GM10266 (cell line): ENCODE data around the gene CYP3A7.
"Not testable (repeated sequence)": the region's sequence is repeated elsewhere in the genome, so short reads cannot be mapped to it uniquely, and the experiment has no call there.

Experiments
- DNase-seq: peaks from one replicate; pipeline ENCODE4 v3.0.0; 2012; ENCODE audit errors: extremely low spot score
- CTCF ChIP-seq: IDR thresholded peaks from 2 replicates; pipeline ENCODE4 v1.5.1; 2012; ENCODE audit warnings: mild to moderate bottlenecking, low read depth; ENCODE audit not compliant: control insufficient read depth, insufficient read depth; ENCODE audit errors: missing control alignments

Gene CYP3A7

GRCh38 chr7:99729486-99730237, 5.3 kb downstream of the CYP3A7 start:
- no peak for DNase-seq
- TF ChIP-seq CTCF = no peak

- TF ChIP-seq CTCF = no peak
- no peak for DNase-seq
Measured at GRCh38 chr7:99728615-99729014, 6.4 kb downstream of the CYP3A7 start.

- DNase-seq = not testable (repeated sequence)
Measured at GRCh38 chr7:99723201-99723600, 11.8 kb downstream of the CYP3A7 start.

GRCh38 chr7:99720800-99721595, 14.0 kb downstream of the CYP3A7 start:
- DNase-seq = no peak
- TF ChIP-seq CTCF = no peak

GRCh38 chr7:99719996-99720769, 14.8 kb downstream of the CYP3A7 start:
- DNase-seq = no peak
- TF ChIP-seq CTCF = no peak

- DNase-seq = no peak
- no peak for TF ChIP-seq CTCF
Measured at GRCh38 chr7:99713995-99714570, 20.9 kb downstream of the CYP3A7 start.

GRCh38 chr7:99709838-99710578, 25.0 kb downstream of the CYP3A7 start:
- DNase-seq = no peak
- TF ChIP-seq CTCF = no peak
